HG03139 (cell line): ENCODE measurements around the gene CT47A7.
"Not testable (repeated sequence)": the region's sequence is repeated elsewhere in the genome, so short reads cannot be mapped to it uniquely, and the experiment has no call there.

Source experiments
- ATAC-seq: cut with Tn5 transposase; IDR thresholded peaks from one replicate; pipeline ENCODE4 v1.9.1; 2021; ENCODE audit not compliant: unreplicated experiment

Gene CT47A7

DNA sequence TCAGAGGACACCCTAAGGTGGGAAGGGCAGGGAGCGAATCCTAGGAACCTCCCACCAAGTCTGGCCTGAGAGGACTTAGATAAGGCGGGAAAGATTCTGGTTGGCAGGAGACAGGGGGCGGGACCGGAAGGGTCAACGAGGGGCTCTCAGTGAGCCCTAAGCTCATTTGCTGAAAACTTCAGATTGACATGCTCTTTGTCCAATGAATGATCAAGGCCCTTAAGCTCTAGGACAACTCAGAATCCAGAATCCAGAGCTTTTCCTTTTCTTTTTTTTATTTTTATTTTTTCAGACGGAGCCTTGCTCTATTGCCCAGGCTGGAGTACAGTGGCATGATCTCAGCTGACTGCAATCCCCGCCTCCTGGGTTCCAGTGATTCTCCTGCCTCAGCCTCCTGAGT lies at the start of gene CT47A7:
Gene CT47A7, minus strand, starts transcription at position 101 of the 400 bp plus-strand sequence. CDS start 255 bp downstream, outside the sequence.
- not testable (repeated sequence) for ATAC-seq

- no peak for ATAC-seq
These were observed 44.2 kb upstream of the CT47A7 start for GRCh38 chrX:121000589-121000988.

DNA sequence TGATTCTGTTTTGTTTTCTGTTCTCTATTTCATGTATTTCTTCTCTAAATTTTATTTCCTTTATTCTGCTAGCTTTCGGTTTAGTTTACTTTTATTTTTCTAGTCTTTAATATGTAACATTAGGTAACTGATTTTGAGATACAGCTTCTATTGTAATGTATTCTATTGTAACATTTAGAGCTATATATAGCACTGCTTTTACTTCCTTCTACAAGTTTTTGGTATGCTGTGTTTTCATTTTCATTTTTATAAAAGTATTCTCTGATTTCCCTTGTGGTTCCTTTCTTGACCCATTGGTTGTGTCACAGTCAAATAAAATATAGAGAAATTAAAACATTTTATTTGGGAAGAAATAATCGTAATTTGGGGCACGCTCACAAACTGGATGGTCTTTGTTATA lies 43.0 kb upstream of the CT47A7 start:
- no peak for ATAC-seq

DNA sequence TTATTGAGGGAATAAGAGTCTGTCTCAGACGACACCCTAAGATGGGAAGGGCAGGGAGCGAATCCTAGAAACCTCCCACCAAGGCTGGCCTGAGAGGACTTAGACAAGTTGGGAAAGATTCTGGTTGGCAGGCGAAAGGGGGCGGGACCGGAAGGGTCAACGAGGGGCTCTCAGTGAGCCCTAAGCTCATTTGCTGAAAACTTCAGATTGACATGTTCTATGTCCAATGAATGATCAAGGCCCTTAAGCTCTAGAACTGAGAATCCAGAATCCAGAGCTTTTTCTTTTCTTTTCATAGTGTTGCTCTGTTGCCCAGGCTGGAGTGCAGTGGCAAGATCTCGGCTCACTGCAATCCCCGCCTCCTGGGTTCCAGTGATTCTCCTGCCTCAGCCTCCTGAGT lies 29.3 kb upstream of the CT47A7 start, which contains the start of gene CT47A1:
Gene CT47A1, minus strand, starts transcription at position 101 of the 400 bp plus-strand sequence. CDS start 231 bp downstream, outside the sequence.
- not testable (repeated sequence) for ATAC-seq
